IPS-11a (cell line): ENCODE results near the gene DNAJC22.
"Not testable (repeated sequence)": the region's sequence is repeated elsewhere in the genome, so short reads cannot be mapped to it uniquely, and the experiment has no call there.

Experiments used
- H3K4me3 ChIP-seq: one replicate; pipeline ENCODE4 v1.5.1; 2013; ENCODE audit warnings: low read depth, low read length, control low read depth

The DNAJC22 gene

GRCh38 chr12:49346659-49347310, at the start of gene DNAJC22:
Gene DNAJC22 (plus strand): TSS chr12:49346888. CDS start chr12:49348873, 1,985 bp downstream.
- peak within 1 kb of the TSS; percentile 17 for H3K4me3 ChIP-seq

GRCh38 chr12:49297695-49298060, 49.0 kb upstream of the DNAJC22 start:
- H3K4me3 ChIP-seq, result no peak overlapping the region

- H3K4me3 ChIP-seq, result no peak overlapping the region
Observed at GRCh38 chr12:49298160-49298559, 48.5 kb upstream of the DNAJC22 start.

- H3K4me3 ChIP-seq, result no peak overlapping the region
Observed at GRCh38 chr12:49301760-49302159, 44.9 kb upstream of the DNAJC22 start.

- no peak overlapping the region for H3K4me3 ChIP-seq
Observed at GRCh38 chr12:49304161-49304560, 42.5 kb upstream of the DNAJC22 start.

GRCh38 chr12:49305762-49306510, 40.8 kb upstream of the DNAJC22 start:
- H3K4me3 ChIP-seq, result no peak overlapping the region

GRCh38 chr12:49309386-49309785, 37.3 kb upstream of the DNAJC22 start:
- no peak overlapping the region for H3K4me3 ChIP-seq

GRCh38 chr12:49310451-49311000, 36.2 kb upstream of the DNAJC22 start:
- not testable (repeated sequence) for H3K4me3 ChIP-seq

GRCh38 chr12:49314811-49315210, 31.9 kb upstream of the DNAJC22 start:
- H3K4me3 ChIP-seq, result no peak overlapping the region

GRCh38 chr12:49317118-49317517, 29.6 kb upstream of the DNAJC22 start:
- H3K4me3 ChIP-seq, result not testable (repeated sequence)

- H3K4me3 ChIP-seq, result not testable (repeated sequence)
Observed at GRCh38 chr12:49320411-49321103, 26.1 kb upstream of the DNAJC22 start.

GRCh38 chr12:49322367-49322707, 24.4 kb upstream of the DNAJC22 start:
- H3K4me3 ChIP-seq, result peak overlapping the region; percentile 52

- H3K4me3 ChIP-seq, result peak within 1 kb of the TSS; percentile 97
Observed at GRCh38 chr12:49322708-49323523, 23.8 kb upstream of the DNAJC22 start, which contains the start of gene TROAP. Gene TROAP (plus strand): TSS chr12:49323255. CDS start chr12:49323609, 354 bp downstream.

GRCh38 chr12:49323524-49324097, 23.1 kb upstream of the DNAJC22 start:
- H3K4me3 ChIP-seq, result peak overlapping the region; percentile 97

GRCh38 chr12:49325606-49326005, 21.1 kb upstream of the DNAJC22 start:
- H3K4me3 ChIP-seq, result no peak overlapping the region

GRCh38 chr12:49327368-49327767, 19.3 kb upstream of the DNAJC22 start:
- H3K4me3 ChIP-seq, result no peak overlapping the region

- H3K4me3 ChIP-seq, result no peak overlapping the region
Observed at GRCh38 chr12:49327887-49328286, 18.8 kb upstream of the DNAJC22 start.

- H3K4me3 ChIP-seq, result no peak overlapping the region
Observed at GRCh38 chr12:49328816-49329215, 17.9 kb upstream of the DNAJC22 start.

- H3K4me3 ChIP-seq, result no peak overlapping the region
Observed at GRCh38 chr12:49330032-49330619, 16.6 kb upstream of the DNAJC22 start.
